CD4-positive, alpha-beta T cell treated with Interleukin-4 for 4 hours (primary cell): Measurements from ENCODE around the gene RPS19BP1.

ENCODE experiments used
- DNase-seq: peaks from one replicate; pipeline ENCODE4 v3.0.0-alpha.2; 2020

Gene RPS19BP1

GRCh38 chr22:39488563-39489083 lies 43.9 kb downstream of the RPS19BP1 start:
- DNase-seq = no peak

GRCh38 chr22:39487826-39488520 lies 44.6 kb downstream of the RPS19BP1 start:
- DNase-seq = no peak

GRCh38 chr22:39486951-39487825 lies 45.4 kb downstream of the RPS19BP1 start:
- DNase-seq = no peak

DNA sequence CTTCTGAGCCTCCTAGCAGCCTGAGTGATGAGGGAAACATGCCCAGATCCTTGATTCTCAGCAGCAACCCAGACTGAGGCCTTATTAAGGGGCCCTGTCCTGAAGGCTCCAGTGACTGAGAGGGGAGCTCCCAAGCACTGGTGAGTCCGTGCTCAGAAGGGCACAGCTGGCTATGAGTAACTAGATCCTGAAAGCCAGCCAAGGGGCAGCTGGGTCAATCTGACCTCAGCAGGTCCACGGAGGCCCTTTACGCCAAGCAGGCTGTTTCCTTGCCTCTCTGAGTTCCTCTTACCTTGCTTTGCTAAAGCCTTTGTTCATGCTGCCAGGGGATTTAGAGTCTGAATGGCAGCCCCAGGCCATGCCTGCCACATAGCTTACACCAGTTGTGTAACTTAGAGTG lies 49.8 kb downstream of the RPS19BP1 start:
- DNase-seq = no peak

GRCh38 chr22:39481595-39481994 lies 51.0 kb downstream of the RPS19BP1 start:
- DNase-seq = no peak

DNA sequence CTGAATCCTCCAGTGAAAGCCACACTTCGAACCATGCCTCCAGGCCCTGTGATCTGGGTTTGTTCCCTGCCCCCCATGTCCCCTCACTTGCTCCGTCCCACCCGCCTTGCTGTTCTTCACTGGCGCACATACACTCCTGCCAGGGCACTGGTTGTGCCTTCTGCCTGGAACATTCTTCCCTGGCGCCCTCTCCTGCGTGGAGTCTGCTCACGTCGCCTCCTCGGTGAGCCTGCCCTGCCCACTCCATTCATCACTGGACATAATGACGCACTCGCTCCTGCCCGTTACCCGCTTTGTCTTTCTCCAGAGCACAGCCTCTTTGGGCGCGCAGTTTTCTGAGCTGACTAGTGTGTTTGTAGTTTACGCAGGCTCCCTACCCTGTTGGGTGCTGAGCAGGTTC lies 51.5 kb downstream of the RPS19BP1 start:
- DNase-seq = no peak

GRCh38 chr22:39480557-39480956 lies 52.0 kb downstream of the RPS19BP1 start:
- DNase-seq = no peak

- no peak for DNase-seq
Measured at GRCh38 chr22:39479254-39479653, 53.3 kb downstream of the RPS19BP1 start.
